A673 (cell line): ENCODE data around the gene C4orf50.

ENCODE experiments used
- CTCF ChIP-seq: fragments of 300-800, 200-600 bp; sonication (generic); conservative IDR thresholded peaks from 2 replicates; pipeline ENCODE4 v1.5.1; 2017; ENCODE audit warnings: low read depth, mild to moderate bottlenecking, antibody characterized with exemption, low read length, moderate library complexity, mixed read lengths
- EZH2 ChIP-seq: fragments of 200-600 bp; sonication (generic); IDR thresholded peaks from 2 replicates; pipeline ENCODE4 v1.6.1; 2017; ENCODE audit warnings: borderline replicate concordance, low read depth, mild to moderate bottlenecking, mixed read lengths, antibody characterized with exemption, low read length; ENCODE audit not compliant: poor library complexity, severe bottlenecking

DNA sequence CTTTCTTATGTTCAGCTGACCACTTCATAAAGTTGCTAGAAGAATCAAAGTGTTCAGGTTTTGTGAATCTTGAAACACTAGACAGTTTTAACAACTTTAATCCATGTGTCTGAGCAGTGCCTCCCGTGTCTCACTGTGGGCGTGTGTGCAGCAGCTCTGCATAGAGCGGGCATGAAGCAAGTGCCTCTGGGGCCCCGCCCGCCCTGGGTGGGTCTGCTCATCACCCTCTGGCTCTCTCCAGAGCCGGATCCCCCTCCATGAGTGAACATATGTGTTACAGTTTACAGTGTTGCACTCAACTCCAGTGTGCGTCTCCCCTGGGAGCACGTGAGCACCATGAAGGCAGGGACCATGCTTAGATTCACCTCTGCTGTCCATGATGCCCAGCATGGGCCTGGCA is 87.8 kb downstream of the C4orf50 start:
- TF ChIP-seq CTCF: no peak
- TF ChIP-seq EZH2: no peak
